GM21529 (cell line): ENCODE measurements around the gene SPRY1.
A peak's percentile ranks its signal among the peaks of the same experiment; 100 is the strongest.

ENCODE experiments used
- ATAC-seq: cut with Tn5 transposase; IDR thresholded peaks from one replicate; pipeline ENCODE4 v1.9.1; 2021; ENCODE audit not compliant: unreplicated experiment

Gene SPRY1

DNA sequence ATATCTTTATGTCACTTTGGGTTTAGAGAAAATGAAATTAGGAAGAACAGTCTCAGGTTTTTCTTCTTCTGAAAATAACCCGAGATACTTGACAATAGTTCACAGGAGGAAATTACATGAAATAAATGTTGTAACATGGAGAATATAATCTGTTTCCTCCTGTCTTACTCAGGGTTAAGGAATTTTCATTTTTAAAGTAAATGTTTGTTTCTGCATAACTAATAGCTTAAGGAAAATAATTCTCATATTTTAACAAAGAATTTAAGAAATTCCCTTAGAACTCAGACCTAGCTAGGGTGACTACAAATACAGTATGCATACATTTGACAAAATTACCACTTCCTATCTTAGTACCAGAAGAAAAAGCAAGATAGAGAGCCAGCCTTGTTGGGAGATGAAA is 17.2 kb upstream of the SPRY1 start:
- ATAC-seq = no peak

GRCh38 chr4:123380728-123381716 is 15.6 kb upstream of the SPRY1 start:
- ATAC-seq = peak; percentile 81

- no peak for ATAC-seq
These were observed 14.6 kb upstream of the SPRY1 start for GRCh38 chr4:123381996-123382395.

- no peak for ATAC-seq
These were observed 13.0 kb upstream of the SPRY1 start for GRCh38 chr4:123383566-123383965.

GRCh38 chr4:123386609-123387008 is 10.0 kb upstream of the SPRY1 start:
- ATAC-seq = no peak

GRCh38 chr4:123390846-123391456 is 5.6 kb upstream of the SPRY1 start:
- no peak for ATAC-seq

DNA sequence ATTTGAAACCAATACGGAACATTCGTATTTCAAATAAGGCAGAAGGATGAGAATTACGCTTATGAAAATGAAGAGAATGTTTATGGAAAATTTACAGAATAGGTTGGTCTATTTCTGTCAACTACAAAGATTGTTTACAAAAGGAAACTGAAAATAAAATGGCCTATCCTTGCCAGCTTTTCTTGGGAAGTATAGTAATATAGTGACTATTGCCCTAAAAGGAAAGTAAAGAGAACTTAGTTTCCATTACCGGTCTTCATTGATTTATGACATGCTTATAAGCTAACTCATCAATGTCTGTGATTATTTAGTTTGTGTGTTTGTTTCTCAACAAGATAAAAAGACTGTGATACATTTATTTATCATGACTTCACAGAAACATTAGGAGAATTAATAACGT is 2.9 kb upstream of the SPRY1 start:
- no peak for ATAC-seq

GRCh38 chr4:123397144-123398065 is 810 bp downstream of the SPRY1 start:
- ATAC-seq = peak; percentile 20

DNA sequence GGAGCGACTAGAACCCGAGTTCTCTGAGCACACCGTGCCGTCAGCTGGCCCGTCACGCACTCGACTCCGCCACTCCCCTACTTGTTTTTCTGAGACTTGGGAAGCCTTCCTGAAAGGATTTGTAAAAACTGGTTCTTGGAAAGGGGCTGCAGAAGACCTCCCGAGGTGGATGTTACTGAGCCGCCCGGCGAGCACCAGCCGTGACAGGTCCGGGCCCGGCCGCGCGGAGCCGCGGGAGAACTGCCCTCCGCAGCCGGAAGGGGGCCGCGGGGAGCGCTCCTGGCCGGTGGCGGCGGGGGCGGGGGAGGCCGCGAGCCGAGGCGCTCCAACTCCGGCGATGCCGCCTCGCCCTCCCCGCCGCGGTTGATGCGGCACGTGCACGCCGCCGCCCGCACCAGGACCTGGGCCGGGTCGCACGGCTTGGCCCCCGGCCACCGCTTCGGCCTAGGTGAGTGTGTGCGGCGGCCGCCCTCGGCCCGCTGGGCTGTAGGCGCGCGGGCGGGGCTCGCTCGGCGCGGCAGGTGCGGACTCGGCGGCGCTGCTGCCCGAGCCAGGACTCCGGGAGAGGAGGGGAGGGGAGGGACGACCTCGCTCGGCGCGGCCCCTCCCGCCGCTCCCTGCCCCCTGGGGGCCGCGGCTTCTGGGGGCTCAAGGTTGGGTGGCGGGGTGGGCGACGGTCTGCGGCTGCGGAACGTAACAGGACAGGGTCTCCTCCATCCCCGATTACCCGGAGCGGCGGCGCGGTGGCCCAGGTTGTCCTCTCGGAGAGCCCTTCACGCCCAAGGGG is 1.7 kb downstream of the SPRY1 start:
- peak; percentile 62 for ATAC-seq

DNA sequence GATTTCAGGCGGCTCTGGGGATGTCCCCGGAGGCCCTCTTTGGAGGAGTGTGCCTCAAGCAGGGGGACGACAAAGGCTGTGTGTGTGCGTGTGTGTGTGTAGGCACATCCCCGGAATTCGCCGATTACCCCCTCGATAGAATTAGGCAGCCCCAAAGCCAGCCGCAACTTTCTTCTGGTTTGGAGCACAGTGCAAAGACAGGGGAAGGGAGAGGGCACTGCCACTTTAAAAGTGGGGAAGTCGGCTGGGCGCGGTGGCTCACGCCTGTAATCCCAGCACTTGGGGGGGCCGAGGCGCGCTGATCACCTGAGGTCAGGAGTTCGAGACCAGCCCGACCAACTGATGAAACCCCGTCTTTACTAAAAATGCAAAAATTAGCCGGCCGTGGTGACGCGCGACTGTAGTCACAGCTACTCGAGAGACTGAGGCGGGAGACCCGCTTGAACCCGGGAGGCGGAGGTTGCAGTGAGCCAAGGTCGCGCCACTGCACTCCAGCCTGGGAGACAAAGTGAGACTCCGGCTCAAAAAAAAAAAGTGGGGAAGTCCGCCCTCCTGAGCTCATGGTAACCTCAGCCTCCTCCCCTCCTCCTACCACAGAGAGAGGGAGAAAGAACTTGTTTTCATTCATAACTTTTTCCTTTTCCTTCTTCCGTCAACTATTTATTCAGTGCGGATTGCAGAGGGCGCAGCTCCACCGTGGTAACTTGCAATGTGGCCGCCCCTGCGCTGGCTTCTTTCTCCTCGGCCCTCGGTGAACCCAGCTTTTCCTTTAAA is 2.4 kb downstream of the SPRY1 start:
- peak; percentile 30 for ATAC-seq

DNA sequence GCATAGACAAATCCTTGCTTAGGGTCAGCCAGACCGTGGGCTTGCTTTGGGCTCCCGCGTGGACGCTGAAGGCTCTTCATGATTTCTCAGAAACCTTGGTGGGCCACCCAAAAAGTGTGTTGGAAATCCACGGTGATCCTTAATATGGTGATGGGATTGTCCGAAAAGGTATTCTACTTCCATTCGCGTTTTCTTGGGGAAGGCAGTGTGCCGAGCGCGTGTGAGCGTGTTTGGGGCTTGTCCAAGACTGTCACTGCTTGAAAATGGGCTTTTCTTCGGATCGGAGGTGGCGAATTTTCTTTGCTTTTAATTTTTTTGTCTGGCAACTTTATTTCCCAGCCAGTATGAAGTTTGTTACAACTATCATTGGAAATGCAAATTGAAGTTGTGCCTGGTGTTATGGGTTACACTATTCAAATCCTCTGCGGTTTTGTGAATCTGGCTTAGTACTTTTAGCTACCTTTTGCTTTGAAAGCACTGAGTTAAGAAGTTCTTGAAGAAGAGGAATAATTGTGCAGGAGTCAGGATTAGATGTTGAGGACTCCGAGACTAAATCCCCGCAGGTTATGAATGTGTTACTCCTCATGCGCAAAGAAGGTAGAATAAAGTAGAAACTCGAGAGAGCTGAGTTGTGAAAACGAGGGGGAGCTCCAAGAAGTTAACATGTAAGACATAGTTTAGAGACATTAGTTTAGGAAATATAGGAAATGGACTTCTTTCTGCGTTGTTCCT is 3.2 kb downstream of the SPRY1 start:
- ATAC-seq = no peak

- ATAC-seq = no peak
These were observed 4.9 kb downstream of the SPRY1 start for GRCh38 chr4:123401271-123402120.

DNA sequence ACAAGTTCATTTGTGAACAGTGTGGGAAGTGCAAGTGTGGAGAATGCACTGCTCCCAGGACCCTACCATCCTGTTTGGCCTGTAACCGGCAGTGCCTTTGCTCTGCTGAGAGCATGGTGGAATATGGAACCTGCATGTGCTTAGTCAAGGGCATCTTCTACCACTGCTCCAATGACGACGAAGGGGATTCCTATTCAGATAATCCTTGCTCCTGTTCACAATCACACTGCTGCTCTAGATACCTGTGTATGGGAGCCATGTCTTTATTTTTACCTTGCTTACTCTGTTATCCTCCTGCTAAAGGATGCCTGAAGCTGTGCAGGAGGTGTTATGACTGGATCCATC is 5.5 kb downstream of the SPRY1 start:
- ATAC-seq = no peak

GRCh38 chr4:123403080-123403604 is 6.5 kb downstream of the SPRY1 start:
- ATAC-seq = no peak

GRCh38 chr4:123404533-123404932 is 7.9 kb downstream of the SPRY1 start:
- no peak for ATAC-seq

GRCh38 chr4:123405267-123405865 is 8.8 kb downstream of the SPRY1 start:
- no peak for ATAC-seq

DNA sequence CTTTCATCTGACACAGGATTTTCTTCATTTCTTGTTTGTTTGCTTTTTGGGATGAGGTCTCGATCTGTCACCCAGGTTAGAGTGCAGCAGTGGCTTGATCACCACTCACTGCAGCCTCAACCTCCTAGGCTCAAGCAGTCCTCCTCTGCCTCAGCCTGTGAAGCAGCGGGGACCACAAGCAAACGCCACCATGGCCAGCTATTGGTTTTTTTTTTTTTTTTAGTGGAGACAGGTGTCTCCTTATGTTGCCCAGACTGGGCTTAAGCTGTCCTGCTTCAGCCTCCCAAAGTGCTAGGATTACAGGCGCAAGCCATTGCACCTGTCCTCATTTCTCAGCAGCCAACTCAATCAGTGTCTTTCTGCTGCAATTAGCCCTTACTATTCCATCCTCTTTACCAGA is 10.3 kb downstream of the SPRY1 start:
- ATAC-seq = no peak
